Hematopoietic multipotent progenitor cell treated with erythropoietin and hydrocortisone succinate and interleukin-3 and kit ligand, for 15 days (in vitro differentiated cells): Measurements from ENCODE around the gene SMC3.

Source experiments
- DNase-seq: peaks from one replicate; pipeline ENCODE4 v3.0.0-alpha.2; 2015; ENCODE audit warnings: low spot score

Gene SMC3

GRCh38 chr10:110646417-110647135 is 79.1 kb downstream of the SMC3 start:
- DNase-seq = no peak

DNA sequence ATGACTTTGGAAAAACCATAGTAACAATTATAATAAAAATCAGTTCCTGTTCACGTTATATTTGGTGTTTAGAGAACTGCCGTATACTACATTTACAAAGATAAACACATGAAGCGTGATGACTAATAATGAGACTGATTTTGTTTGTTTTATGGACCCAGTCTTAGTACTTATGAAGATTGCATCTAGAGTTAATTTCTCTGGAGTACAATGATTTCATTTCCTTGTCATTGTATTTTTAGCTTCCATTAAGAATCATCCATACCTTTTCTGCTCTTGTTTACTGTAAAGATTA is 79.6 kb downstream of the SMC3 start:
- no peak for DNase-seq

- DNase-seq = no peak
These were observed 81.3 kb downstream of the SMC3 start for GRCh38 chr10:110648692-110649346.

- no peak for DNase-seq
These were observed 82.1 kb downstream of the SMC3 start for GRCh38 chr10:110649347-110650264.

DNA sequence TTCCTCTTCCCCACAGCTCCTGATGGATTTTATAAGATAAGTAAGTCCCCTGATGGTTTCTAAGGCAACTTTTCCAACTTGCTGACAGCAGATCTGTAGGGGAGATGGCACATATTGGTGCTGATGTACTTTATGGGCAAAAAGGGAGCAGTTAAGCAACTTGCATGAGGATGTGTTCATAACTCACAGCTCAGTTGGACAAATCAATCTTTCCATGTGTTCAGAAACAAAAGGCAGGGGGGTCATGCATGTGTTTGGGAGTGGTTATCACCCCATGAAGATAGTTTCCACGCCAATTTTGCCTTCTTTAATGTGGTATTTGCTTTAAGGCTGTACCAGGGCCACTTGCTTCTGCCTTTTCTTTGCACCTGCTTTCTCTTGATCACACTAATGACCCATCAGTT is 82.8 kb downstream of the SMC3 start:
- no peak for DNase-seq

DNA sequence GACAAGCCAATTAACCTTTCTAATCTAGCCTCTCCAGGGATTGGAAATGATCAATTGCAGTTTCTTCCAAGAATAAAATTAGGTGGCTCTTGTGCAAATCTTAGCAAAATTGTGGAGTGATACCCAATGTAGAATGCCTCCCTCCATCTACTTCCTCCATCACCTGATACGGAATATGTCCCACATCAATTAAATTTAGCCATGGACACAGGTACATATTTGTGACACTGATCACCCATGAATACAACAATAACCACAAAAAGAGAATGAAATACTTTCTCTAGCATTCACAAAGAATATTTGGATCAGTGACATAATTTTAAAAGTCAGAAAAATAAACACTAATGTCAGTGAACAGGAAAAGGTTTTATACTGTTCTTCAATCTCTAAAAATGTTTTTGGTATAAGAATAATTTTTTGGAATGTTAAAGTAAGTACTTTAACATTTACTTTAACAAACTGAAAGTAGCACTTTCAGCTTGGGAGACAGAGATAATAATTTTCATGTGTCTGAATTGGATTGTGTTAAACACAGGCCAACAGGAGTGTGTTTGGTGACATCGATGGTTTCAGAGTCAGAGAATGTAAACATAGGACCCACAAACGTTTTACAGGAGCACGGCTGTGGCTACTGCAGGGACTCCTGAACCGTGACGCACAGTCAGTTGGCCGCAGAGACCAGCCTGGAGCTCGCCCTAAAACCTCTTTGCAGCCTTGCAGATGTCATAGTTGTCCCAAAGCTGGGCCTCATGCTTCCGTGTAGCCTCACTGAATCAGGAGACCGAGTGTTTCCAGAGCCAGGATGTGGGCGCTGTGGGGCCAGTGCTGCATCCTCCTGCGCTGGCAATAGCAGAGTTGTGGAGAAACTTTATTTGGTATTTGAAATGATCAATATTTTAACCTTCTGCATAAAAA is 83.8 kb downstream of the SMC3 start:
- no peak for DNase-seq

- DNase-seq = no peak
These were observed 85.1 kb downstream of the SMC3 start for GRCh38 chr10:110652475-110653118.
